ENCODE data around the gene UCP3.

The UCP3 gene

GRCh38 chr11:73991471-73992006, 17.3 kb downstream of the UCP3 start:
- Histone ChIP-seq H3K4ac (ENCODE audit: low read length) (no peak overlapping the region), H3K4me1 (ENCODE audit: control insufficient read depth in 2 of 2, insufficient read depth in 1 of 2, low read depth in 1 of 2, low read length in 2 of 2) (no peaks in the 10 kb centered on the region), H3K4me2 (ENCODE audit: insufficient read depth, low read length, poor library complexity, severe bottlenecking) (no peak overlapping the region), H2BK120ac (ENCODE audit: low read depth, low read length) (no peak overlapping the region), H3K9me3 (replicated peaks in 1 of 2; ENCODE audit: control insufficient read depth in 2 of 2, insufficient read depth in 1 of 2, low read depth in 1 of 2, low read length in 2 of 2) (no peaks in the 10 kb centered on the region), H2BK12ac (ENCODE audit: low read length) (no peak overlapping the region), H4K91ac (ENCODE audit: low read depth, low read length, poor library complexity) (no peak overlapping the region), H2BK15ac (ENCODE audit: low read length) (no peak overlapping the region), H3K27ac (replicated peaks; ENCODE audit: low read length) (no peak overlapping the region), H3K36me3 (replicated peaks in 1 of 2; ENCODE audit: control insufficient read depth in 2 of 2, insufficient read depth in 2 of 2, low read length in 2 of 2) (no peaks in the 10 kb centered on the region), H3K4me3 (ENCODE audit: low read length in 2 of 2) (no peak overlapping the region), H3K14ac (ENCODE audit: low read length) (no peak overlapping the region), H3K18ac (ENCODE audit: low read length) (no peak overlapping the region), H2BK5ac (ENCODE audit: low read length) (no peak overlapping the region), H3K23ac (ENCODE audit: low read depth, low read length, poor library complexity) (no peak overlapping the region), H3K27me3 (ENCODE audit: control insufficient read depth in 3 of 3, insufficient read depth in 3 of 3, low read depth in 1 of 3, low read length in 3 of 3) (no peaks in the 10 kb centered on the region), H2AK5ac (ENCODE audit: low read depth, low read length) (no peak overlapping the region), H4K8ac (ENCODE audit: low read depth, low read length) (no peak overlapping the region), H2AFZ (ENCODE audit: low read length) (no peak overlapping the region), H3K9ac (ENCODE audit: low read depth, low read length, poor library complexity) (no peak overlapping the region), H3K79me1 (ENCODE audit: low read depth, low read length) (no peaks in the 10 kb centered on the region)
- no peak for DNase-seq (ENCODE audit: low spot score)
- WGBS, 2 donors (ENCODE audit: extremely low coverage in 2 of 2, insufficient read length in 2 of 2, insufficient replicate concordance in 1 of 2): no CpG with 5 or more reads among the region's 6 CpGs

- Histone ChIP-seq H3K36me3 (replicated peaks in 1 of 2; ENCODE audit: control insufficient read depth in 2 of 2, insufficient read depth in 2 of 2, low read length in 2 of 2) (no peaks in the 10 kb centered on the region), H2BK12ac (ENCODE audit: low read length) (no peak overlapping the region), H4K91ac (ENCODE audit: low read depth, low read length, poor library complexity) (no peak overlapping the region), H3K27me3 (ENCODE audit: control insufficient read depth in 3 of 3, insufficient read depth in 3 of 3, low read depth in 1 of 3, low read length in 3 of 3) (no peaks in the 10 kb centered on the region), H2AFZ (ENCODE audit: low read length) (no peak overlapping the region), H3K4me2 (ENCODE audit: insufficient read depth, low read length, poor library complexity, severe bottlenecking) (no peak overlapping the region), H2AK5ac (ENCODE audit: low read depth, low read length) (no peak overlapping the region), H3K79me1 (ENCODE audit: low read depth, low read length) (no peaks in the 10 kb centered on the region), H3K27ac (replicated peaks; ENCODE audit: low read length) (no peak overlapping the region), H3K4ac (ENCODE audit: low read length) (no peak overlapping the region), H3K4me3 (ENCODE audit: low read length in 2 of 2) (no peak overlapping the region), H3K14ac (ENCODE audit: low read length) (no peak overlapping the region), H2BK120ac (ENCODE audit: low read depth, low read length) (no peak overlapping the region), H2BK15ac (ENCODE audit: low read length) (no peak overlapping the region), H3K9me3 (replicated peaks in 1 of 2; ENCODE audit: control insufficient read depth in 2 of 2, insufficient read depth in 1 of 2, low read depth in 1 of 2, low read length in 2 of 2) (no peaks in the 10 kb centered on the region), H3K9ac (ENCODE audit: low read depth, low read length, poor library complexity) (no peak overlapping the region), H3K4me1 (ENCODE audit: control insufficient read depth in 2 of 2, insufficient read depth in 1 of 2, low read depth in 1 of 2, low read length in 2 of 2) (no peaks in the 10 kb centered on the region), H2BK5ac (ENCODE audit: low read length) (no peak overlapping the region), H3K18ac (ENCODE audit: low read length) (no peak overlapping the region), H4K8ac (ENCODE audit: low read depth, low read length) (no peak overlapping the region), H3K23ac (ENCODE audit: low read depth, low read length, poor library complexity) (no peak overlapping the region)
- WGBS, 2 donors (ENCODE audit: extremely low coverage in 2 of 2, insufficient read length in 2 of 2, insufficient replicate concordance in 1 of 2): no CpG with 5 or more reads among the region's 2 CpGs
- DNase-seq (ENCODE audit: low spot score): no peak
Observed at GRCh38 chr11:73990730-73991129, 18.2 kb downstream of the UCP3 start.

DNA sequence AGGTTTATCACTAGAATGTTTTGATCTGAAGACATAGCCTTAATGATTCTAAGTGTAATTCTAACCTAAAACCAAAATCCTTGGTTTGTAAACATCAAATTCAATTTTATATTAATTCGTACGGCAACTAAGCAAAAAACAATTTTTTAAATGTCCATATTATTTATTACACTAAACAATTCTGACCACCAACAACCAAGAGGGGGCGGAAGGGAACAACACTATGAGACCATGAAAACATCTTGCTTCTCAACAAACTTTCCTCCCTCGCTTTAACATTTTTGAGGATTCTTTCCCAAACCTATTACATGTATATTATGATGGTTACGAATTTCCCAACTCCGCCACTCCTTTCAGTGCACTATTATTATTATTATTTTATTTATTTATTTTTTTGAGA, 19.7 kb downstream of the UCP3 start:
- no peak for DNase-seq (ENCODE audit: low spot score)
- Histone ChIP-seq H3K18ac (ENCODE audit: low read length) (no peak overlapping the region), H3K4ac (ENCODE audit: low read length) (no peak overlapping the region), H3K14ac (ENCODE audit: low read length) (no peak overlapping the region), H2AFZ (ENCODE audit: low read length) (no peak overlapping the region), H4K91ac (ENCODE audit: low read depth, low read length, poor library complexity) (no peak overlapping the region), H2AK5ac (ENCODE audit: low read depth, low read length) (no peak overlapping the region), H3K4me2 (ENCODE audit: insufficient read depth, low read length, poor library complexity, severe bottlenecking) (no peak overlapping the region), H3K4me1 (ENCODE audit: control insufficient read depth in 2 of 2, insufficient read depth in 1 of 2, low read depth in 1 of 2, low read length in 2 of 2) (no peaks in the 10 kb centered on the region), H2BK12ac (ENCODE audit: low read length) (no peak overlapping the region), H3K27me3 (ENCODE audit: control insufficient read depth in 3 of 3, insufficient read depth in 3 of 3, low read depth in 1 of 3, low read length in 3 of 3) (no peaks in the 10 kb centered on the region), H2BK5ac (ENCODE audit: low read length) (no peak overlapping the region), H3K36me3 (replicated peaks in 1 of 2; ENCODE audit: control insufficient read depth in 2 of 2, insufficient read depth in 2 of 2, low read length in 2 of 2) (no peaks in the 10 kb centered on the region), H4K8ac (ENCODE audit: low read depth, low read length) (no peak overlapping the region), H2BK120ac (ENCODE audit: low read depth, low read length) (no peak overlapping the region), H3K27ac (replicated peaks; ENCODE audit: low read length) (no peak overlapping the region), H3K79me1 (ENCODE audit: low read depth, low read length) (no peaks in the 10 kb centered on the region), H3K4me3 (ENCODE audit: low read length in 2 of 2) (no peak overlapping the region), H3K9ac (ENCODE audit: low read depth, low read length, poor library complexity) (no peak overlapping the region), H3K9me3 (replicated peaks in 1 of 2; ENCODE audit: control insufficient read depth in 2 of 2, insufficient read depth in 1 of 2, low read depth in 1 of 2, low read length in 2 of 2) (no peaks in the 10 kb centered on the region), H2BK15ac (ENCODE audit: low read length) (no peak overlapping the region), H3K23ac (ENCODE audit: low read depth, low read length, poor library complexity) (no peak overlapping the region)
- WGBS, 2 donors (ENCODE audit: extremely low coverage in 2 of 2, insufficient read length in 2 of 2, insufficient replicate concordance in 1 of 2): 100% methylated on average over 2 of the region's 6 CpGs; no CpG with 5 or more reads in 1 of the 2 donors

DNA sequence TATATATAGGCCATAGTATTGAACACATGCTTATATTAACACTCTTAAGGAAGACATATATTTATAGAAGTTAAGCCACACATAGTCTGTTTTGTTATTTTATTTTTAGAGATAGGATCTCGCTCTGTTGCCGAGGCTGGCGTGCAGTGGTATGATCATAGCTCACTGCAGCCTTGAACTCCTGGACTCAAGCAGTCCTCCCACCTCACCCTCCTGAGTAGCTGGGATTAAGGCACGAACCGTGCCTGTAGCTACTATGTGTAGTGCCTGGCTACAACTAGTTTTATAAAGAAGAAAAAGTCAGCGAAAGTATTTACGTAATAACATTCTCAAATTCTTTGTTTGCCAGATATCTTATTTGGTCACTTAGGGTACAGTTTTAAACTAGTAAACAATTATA, 20.7 kb downstream of the UCP3 start:
- no peak for DNase-seq (ENCODE audit: low spot score)
- H3K18ac ChIP-seq (ENCODE audit: low read length): no peak overlapping the region
- H3K9me3 ChIP-seq (replicated peaks in 1 of 2; ENCODE audit: control insufficient read depth in 2 of 2, insufficient read depth in 1 of 2, low read depth in 1 of 2, low read length in 2 of 2): no peaks in the 10 kb centered on the region
- no peaks in the 10 kb centered on the region for H3K27me3 ChIP-seq (ENCODE audit: control insufficient read depth in 3 of 3, insufficient read depth in 3 of 3, low read depth in 1 of 3, low read length in 3 of 3)
- no peak overlapping the region for H2AFZ ChIP-seq (ENCODE audit: low read length)
- no peak overlapping the region for H2AK5ac ChIP-seq (ENCODE audit: low read depth, low read length)
- no peak overlapping the region for H3K4me3 ChIP-seq (ENCODE audit: low read length in 2 of 2)
- H3K23ac ChIP-seq (ENCODE audit: low read depth, low read length, poor library complexity): no peak overlapping the region
- no peak overlapping the region for H3K4me2 ChIP-seq (ENCODE audit: insufficient read depth, low read length, poor library complexity, severe bottlenecking)
- H2BK120ac ChIP-seq (ENCODE audit: low read depth, low read length): no peak overlapping the region
- no peak overlapping the region for H2BK15ac ChIP-seq (ENCODE audit: low read length)
- no peak overlapping the region for H3K27ac ChIP-seq (replicated peaks; ENCODE audit: low read length)
- H4K91ac ChIP-seq (ENCODE audit: low read depth, low read length, poor library complexity): no peak overlapping the region
- peaks cover 3 to 5% of the 10 kb centered on the region in 2 donors for H3K4me1 ChIP-seq (ENCODE audit: control insufficient read depth in 2 of 2, insufficient read depth in 1 of 2, low read depth in 1 of 2, low read length in 2 of 2)
- WGBS, 2 donors (ENCODE audit: extremely low coverage in 2 of 2, insufficient read length in 2 of 2, insufficient replicate concordance in 1 of 2): no CpG with 5 or more reads among the region's 7 CpGs
- H3K9ac ChIP-seq (ENCODE audit: low read depth, low read length, poor library complexity): no peak overlapping the region
- no peak overlapping the region for H3K4ac ChIP-seq (ENCODE audit: low read length)
- no peak overlapping the region for H3K14ac ChIP-seq (ENCODE audit: low read length)
- H4K8ac ChIP-seq (ENCODE audit: low read depth, low read length): no peak overlapping the region
- H2BK5ac ChIP-seq (ENCODE audit: low read length): no peak overlapping the region
- H3K79me1 ChIP-seq (ENCODE audit: low read depth, low read length): no peaks in the 10 kb centered on the region
- no peak overlapping the region for H2BK12ac ChIP-seq (ENCODE audit: low read length)
- no peaks in the 10 kb centered on the region for H3K36me3 ChIP-seq (replicated peaks in 1 of 2; ENCODE audit: control insufficient read depth in 2 of 2, insufficient read depth in 2 of 2, low read length in 2 of 2)
